ENCODE measurements around the gene SEMA3B.
"Not testable (repeated sequence)": the region's sequence is repeated elsewhere in the genome, so short reads cannot be mapped to it uniquely, and the experiment has no call there.

The SEMA3B gene

GRCh38 chr3:50242851-50243542 lies 25.9 kb upstream of the SEMA3B start:
- H3K4me3 ChIP-seq (replicated peaks; ENCODE audit: low read depth, low read length) = no peak overlapping the region
- no peak for TF ChIP-seq CTCF (IDR thresholded peaks at IDR 0.05; ENCODE audit: low read length, missing control alignments)
- DNase-seq (ENCODE audit: low read depth) = peak; percentile 76

- DNase-seq (ENCODE audit: low read depth) = no peak
- no peak overlapping the region for H3K4me3 ChIP-seq (replicated peaks; ENCODE audit: low read depth, low read length)
- TF ChIP-seq CTCF (IDR thresholded peaks at IDR 0.05; ENCODE audit: low read length, missing control alignments) = no peak
Observed at GRCh38 chr3:50243543-50243895, 25.4 kb upstream of the SEMA3B start.

GRCh38 chr3:50244813-50245212 lies 24.1 kb upstream of the SEMA3B start:
- not testable (repeated sequence) for DNase-seq (ENCODE audit: low read depth); H3K4me3 ChIP-seq (replicated peaks; ENCODE audit: low read depth, low read length)

GRCh38 chr3:50245251-50245745 lies 23.6 kb upstream of the SEMA3B start:
- peak overlapping the region; percentile 41 for H3K4me3 ChIP-seq (replicated peaks; ENCODE audit: low read depth, low read length)
- DNase-seq (ENCODE audit: low read depth) = no peak
- no peak for TF ChIP-seq CTCF (IDR thresholded peaks at IDR 0.05; ENCODE audit: low read length, missing control alignments)

- DNase-seq (ENCODE audit: low read depth) = peak; percentile 85
- peak; percentile 89 for TF ChIP-seq CTCF (IDR thresholded peaks at IDR 0.05; ENCODE audit: low read length, missing control alignments)
- peak overlapping the region; percentile 41 for H3K4me3 ChIP-seq (replicated peaks; ENCODE audit: low read depth, low read length)
Observed at GRCh38 chr3:50245831-50246516, 23.0 kb upstream of the SEMA3B start.

GRCh38 chr3:50246517-50246954 lies 22.4 kb upstream of the SEMA3B start:
- H3K4me3 ChIP-seq (replicated peaks; ENCODE audit: low read depth, low read length) = peak overlapping the region; percentile 11
- peak; percentile 93 for DNase-seq (ENCODE audit: low read depth)
- no peak for TF ChIP-seq CTCF (IDR thresholded peaks at IDR 0.05; ENCODE audit: low read length, missing control alignments)

GRCh38 chr3:50248387-50248786 lies 20.6 kb upstream of the SEMA3B start:
- TF ChIP-seq CTCF (IDR thresholded peaks at IDR 0.05; ENCODE audit: low read length, missing control alignments) = no peak
- no peak for DNase-seq (ENCODE audit: low read depth)
- no peak overlapping the region for H3K4me3 ChIP-seq (replicated peaks; ENCODE audit: low read depth, low read length)
